Activated T-cell treated with anti-CD3 and anti-CD28 coated beads, Interleukin-2, amount 50 U/mL, for 24 hours (primary cell): ENCODE results near the gene VPS37C.

Source experiments
- DNase-seq: peaks from one replicate; pipeline ENCODE4 v3.0.0-alpha.2; 2020
- H3K27ac Mint-ChIP-seq: 2 replicates; pipeline ENCODE4 v1.8.0; 2020; ENCODE audit warnings: mild to moderate bottlenecking, mixed read lengths
- H3K27me3 Mint-ChIP-seq: 2 replicates; pipeline ENCODE4 v1.8.0; 2020; ENCODE audit warnings: mixed read lengths
- H3K36me3 Mint-ChIP-seq: 2 replicates; pipeline ENCODE4 v1.8.0; 2020; ENCODE audit warnings: low read depth, mixed read lengths
- H3K4me1 Mint-ChIP-seq: 2 replicates; pipeline ENCODE4 v1.8.0; 2020; ENCODE audit warnings: low read depth, mixed read lengths
- H3K4me3 Mint-ChIP-seq: 2 replicates; pipeline ENCODE4 v1.8.0; 2020; ENCODE audit warnings: mild to moderate bottlenecking, moderate library complexity, mixed read lengths
- H3K9me3 Mint-ChIP-seq: 2 replicates; pipeline ENCODE4 v1.8.0; 2020; ENCODE audit warnings: mixed read lengths

VPS37C gene

DNA sequence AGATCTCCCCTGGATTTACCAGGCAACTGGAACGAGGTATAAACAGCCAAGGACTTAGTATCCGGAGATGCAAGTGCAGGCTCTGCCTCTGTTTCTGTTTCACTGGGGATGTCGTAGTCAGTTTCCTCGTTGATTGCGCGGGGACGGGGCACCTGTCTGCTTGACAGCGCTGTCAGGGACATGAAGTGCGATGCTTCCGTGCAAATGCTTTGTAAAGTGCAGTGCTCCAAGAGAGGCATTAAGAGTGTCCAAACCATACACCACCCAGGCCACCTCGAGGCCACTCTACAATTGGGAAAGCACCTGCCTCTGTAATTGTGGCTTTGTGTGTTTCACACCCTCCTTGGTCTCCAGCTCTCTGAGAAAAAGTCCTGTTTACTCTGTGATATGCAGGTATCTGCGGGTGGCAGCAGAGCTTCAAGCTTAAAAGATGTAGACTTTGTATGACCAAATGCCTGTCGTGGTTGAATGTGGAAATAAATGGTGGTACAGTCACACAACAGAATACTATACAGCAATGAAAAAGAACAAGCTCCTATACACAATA is 77.6 kb downstream of the VPS37C start:
- peak; percentile 75 for DNase-seq
- Mint-ChIP-seq H3K4me3 (peak overlapping the region; percentile 77), H3K27ac (peak overlapping the region; percentile 98), H3K36me3 (peaks cover 69% of the 10 kb centered on the region), H3K27me3 (no peaks in the 10 kb centered on the region), H3K4me1 (peaks cover 70% of the 10 kb centered on the region), H3K9me3 (peaks cover 4% of the 10 kb centered on the region)

DNA sequence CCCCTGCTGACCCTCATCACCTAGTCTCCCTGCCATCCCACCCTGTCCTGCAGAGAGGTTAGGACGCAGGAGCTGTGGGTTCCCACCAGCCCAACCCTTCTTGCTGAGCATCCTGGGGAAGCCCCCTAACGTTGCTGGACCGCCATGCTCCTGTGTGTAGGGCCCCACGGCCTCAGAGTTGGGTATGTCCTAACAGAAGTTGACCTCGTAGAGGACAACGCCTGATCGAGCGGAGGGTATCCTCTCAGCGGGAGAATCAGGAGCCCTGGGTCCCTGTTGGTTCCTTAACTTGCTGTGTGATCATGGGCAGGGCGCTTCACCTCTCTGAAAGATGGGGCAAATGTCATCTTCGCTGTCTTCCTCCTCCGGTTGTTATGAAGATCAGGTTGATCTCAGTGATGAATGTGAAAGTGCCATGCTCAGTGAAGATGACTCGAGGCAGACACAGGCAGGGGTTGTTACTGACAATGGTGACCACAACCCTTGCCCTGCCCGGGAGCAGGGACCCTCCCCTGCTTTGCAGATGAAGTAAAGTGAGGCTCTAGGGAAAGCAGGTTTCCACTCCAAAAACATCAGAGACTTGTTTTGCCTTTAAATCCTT is 78.2 kb downstream of the VPS37C start:
- Mint-ChIP-seq H3K9me3 (peaks cover 4% of the 10 kb centered on the region), H3K27me3 (no peaks in the 10 kb centered on the region), H3K27ac (peak overlapping the region; percentile 98), H3K4me1 (peaks cover 73% of the 10 kb centered on the region), H3K4me3 (peak overlapping the region; percentile 77), H3K36me3 (peaks cover 70% of the 10 kb centered on the region)
- peak; percentile 65 for DNase-seq

DNA sequence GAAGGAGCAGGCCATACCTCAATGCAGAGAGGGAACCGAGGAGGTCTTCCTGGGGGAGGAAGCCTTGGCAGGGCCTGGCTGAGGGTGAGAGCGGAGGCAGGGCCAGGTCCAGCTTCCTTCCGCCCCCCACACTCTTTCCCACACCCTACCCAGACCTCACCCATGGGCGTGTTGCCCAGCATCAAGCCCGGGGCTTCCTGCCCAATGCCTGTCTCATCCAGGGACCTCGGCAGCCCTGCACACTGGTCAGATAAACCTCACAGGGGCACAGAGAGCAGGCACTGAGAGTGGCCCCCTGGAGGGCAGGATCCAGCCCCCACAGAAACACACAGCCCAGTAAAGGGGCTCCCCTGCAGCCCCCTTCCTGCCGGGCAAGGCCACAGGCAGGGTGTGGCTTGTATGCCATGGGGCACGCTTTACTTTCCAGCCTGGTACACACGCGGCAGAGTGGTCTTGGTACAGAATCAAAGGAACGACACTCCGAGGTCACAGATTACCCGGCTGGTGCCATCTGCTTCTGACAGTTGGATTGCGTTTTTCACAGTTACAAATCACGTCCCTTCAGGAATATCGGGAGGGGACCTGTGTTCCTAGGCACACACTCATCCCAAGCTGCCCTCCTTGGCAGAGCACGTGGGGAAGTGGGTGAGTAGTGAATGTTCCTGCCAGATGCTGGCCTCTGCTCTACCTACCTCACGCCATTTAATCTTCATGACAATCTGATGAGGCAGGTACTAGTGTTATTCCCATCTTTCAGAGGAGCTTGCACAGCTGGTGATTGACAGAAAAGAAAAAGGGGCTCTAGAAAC is 79.0 kb downstream of the VPS37C start:
- peaks cover 73% of the 10 kb centered on the region for H3K4me1 Mint-ChIP-seq
- peak overlapping the region; percentile 77 for H3K4me3 Mint-ChIP-seq
- peak; percentile 52 for DNase-seq
- peaks cover 4% of the 10 kb centered on the region for H3K9me3 Mint-ChIP-seq
- peaks cover 71% of the 10 kb centered on the region for H3K36me3 Mint-ChIP-seq
- peak overlapping the region; percentile 98 for H3K27ac Mint-ChIP-seq
- H3K27me3 Mint-ChIP-seq: no peaks in the 10 kb centered on the region

DNA sequence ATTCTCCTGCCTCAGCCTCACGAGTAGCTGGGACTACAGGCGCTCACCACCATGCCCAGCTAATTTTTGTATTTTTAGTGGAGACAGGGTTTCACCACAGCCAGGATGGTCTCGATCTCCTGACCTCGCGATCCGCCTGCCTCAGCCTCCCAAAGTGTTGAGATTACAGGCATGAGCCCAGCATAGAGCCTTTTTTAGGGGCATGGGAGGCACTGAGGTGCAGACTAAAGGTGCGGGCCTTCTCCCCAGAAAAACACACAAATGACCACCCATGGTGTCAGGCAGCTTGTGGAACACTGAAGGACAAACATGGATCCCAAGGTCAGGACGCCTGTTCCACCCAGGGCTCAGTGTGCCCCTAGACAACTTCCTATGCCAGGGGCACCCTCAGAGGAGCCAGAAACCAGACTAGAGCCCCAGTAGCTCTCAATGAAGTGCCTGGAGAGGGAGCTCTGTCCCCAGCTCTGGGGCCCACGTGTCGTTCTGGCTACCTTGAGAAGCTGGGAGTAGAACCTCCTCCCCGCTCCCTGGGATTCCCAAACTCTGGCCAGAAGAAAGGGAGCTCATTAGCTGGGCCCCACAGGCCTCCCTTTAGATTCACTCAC is 80.1 kb downstream of the VPS37C start:
- DNase-seq: peak; percentile 52
- Mint-ChIP-seq H3K27ac (peak overlapping the region; percentile 98), H3K4me3 (peak overlapping the region; percentile 77), H3K36me3 (peaks cover 73% of the 10 kb centered on the region), H3K27me3 (no peaks in the 10 kb centered on the region), H3K9me3 (peaks cover 4% of the 10 kb centered on the region), H3K4me1 (peaks cover 78% of the 10 kb centered on the region)

DNA sequence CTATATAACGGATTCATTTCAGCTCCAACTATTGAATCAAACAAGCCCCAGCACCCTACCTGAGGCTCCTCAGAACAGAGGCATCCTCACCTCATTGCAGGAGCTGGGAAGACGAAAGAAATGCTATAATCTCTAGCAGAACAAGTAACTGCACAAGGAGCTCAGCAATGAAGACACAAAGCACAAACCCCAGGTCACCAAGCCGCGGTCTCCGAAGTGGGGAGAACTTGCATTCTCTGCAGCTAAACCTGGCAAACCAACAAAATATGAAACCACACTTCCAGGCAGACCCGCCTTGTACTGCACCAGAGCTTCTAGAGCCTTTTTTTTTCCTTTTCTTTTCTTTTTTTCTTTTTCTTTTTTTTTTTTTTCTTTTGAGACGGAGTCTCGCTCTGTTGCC is 80.7 kb downstream of the VPS37C start:
- H3K27me3 Mint-ChIP-seq: no peaks in the 10 kb centered on the region
- peaks cover 76% of the 10 kb centered on the region for H3K36me3 Mint-ChIP-seq
- DNase-seq: peak; percentile 54
- H3K27ac Mint-ChIP-seq: peak overlapping the region; percentile 98
- H3K9me3 Mint-ChIP-seq: peaks cover 4% of the 10 kb centered on the region
- H3K4me1 Mint-ChIP-seq: peaks cover 84% of the 10 kb centered on the region
- peak overlapping the region; percentile 77 for H3K4me3 Mint-ChIP-seq
